SK-N-SH treated with all-trans-retinoic acid at 6 μM for 48 hours (cell line): Measurements from ENCODE around the gene ALKBH5.

ENCODE experiments used
- ATAC-seq: fragments of 200-7000 bp; cut with Tn5 transposase; 3 replicates; pipeline ENCODE4 v1.9.1; 2020; ENCODE audit warnings: mild to moderate bottlenecking, moderate library complexity
- ARNTL ChIP-seq: fragments of 450-650 bp; formaldehyde crosslinking; IDR thresholded peaks from 2 replicates; pipeline ENCODE4 v1.5.0; 2020; ENCODE audit warnings: low read depth, mild to moderate bottlenecking, moderate library complexity, borderline replicate concordance
- BACH2 ChIP-seq: fragments of 250-450 bp; sonication (Bioruptor Pico); IDR thresholded peaks from 2 replicates; pipeline ENCODE4 v1.9.0; 2021; ENCODE audit warnings: mild to moderate bottlenecking, borderline replicate concordance
- CREB5 ChIP-seq: fragments of 250-450 bp; sonication (Bioruptor Pico); IDR thresholded peaks from 2 replicates; pipeline ENCODE4 v1.5.1; 2020; ENCODE audit warnings: low read depth, mild to moderate bottlenecking, moderate library complexity
- CSDC2 ChIP-seq: fragments of 250-450 bp; sonication (Bioruptor Pico); IDR thresholded peaks from 2 replicates; pipeline ENCODE4 v1.5.0; 2020; ENCODE audit warnings: mild to moderate bottlenecking, moderate library complexity
- CSRNP3 ChIP-seq: fragments of 250-450 bp; sonication (Bioruptor Pico); IDR thresholded peaks from 2 replicates; pipeline ENCODE4 v1.5.1; 2021; ENCODE audit warnings: mild to moderate bottlenecking, moderate library complexity
- ESRRG ChIP-seq: fragments of 250-450 bp; sonication (Bioruptor Pico); IDR thresholded peaks from 2 replicates; pipeline ENCODE4 v1.6.1; 2021; ENCODE audit warnings: mild to moderate bottlenecking
- GLIS3 ChIP-seq: fragments of 250-450 bp; sonication (Bioruptor Pico); IDR thresholded peaks from 2 replicates; pipeline ENCODE4 v1.5.0; 2020; ENCODE audit warnings: mild to moderate bottlenecking, moderate library complexity
- ISL1 ChIP-seq: fragments of 250-450 bp; sonication (Bioruptor Pico); IDR thresholded peaks from 2 replicates; pipeline ENCODE4 v2.1.2; 2022; ENCODE audit warnings: mild to moderate bottlenecking, moderate library complexity
- OSR1 ChIP-seq: fragments of 250-450 bp; sonication (Bioruptor Pico); IDR thresholded peaks from 2 replicates; pipeline ENCODE4 v1.8.0; 2022; ENCODE audit warnings: moderate library complexity, mild to moderate bottlenecking, inconsistent platforms
- PATZ1 ChIP-seq: fragments of 250-450 bp; sonication (Bioruptor Pico); IDR thresholded peaks from 2 replicates; pipeline ENCODE4 v1.8.0; 2020; ENCODE audit warnings: mild to moderate bottlenecking, moderate library complexity, borderline replicate concordance
- POU6F1 ChIP-seq: fragments of 250-450 bp; sonication (Bioruptor Pico); IDR thresholded peaks from 2 replicates; pipeline ENCODE4 v1.8.0; 2021; ENCODE audit warnings: low read depth, mild to moderate bottlenecking, moderate library complexity, borderline replicate concordance
- PPARA ChIP-seq: fragments of 250-450 bp; sonication (Bioruptor Pico); IDR thresholded peaks from 2 replicates; pipeline ENCODE4 v1.5.0; 2020; ENCODE audit warnings: mild to moderate bottlenecking, borderline replicate concordance
- RARB ChIP-seq: fragments of 250-450 bp; sonication (Bioruptor Pico); IDR thresholded peaks from 2 replicates; pipeline ENCODE4 v1.8.0; 2021; ENCODE audit warnings: mild to moderate bottlenecking, moderate library complexity
- SNAI2 ChIP-seq: fragments of 250-450 bp; sonication (Bioruptor Pico); IDR thresholded peaks from 2 replicates; pipeline ENCODE4 v1.5.0; 2020; ENCODE audit warnings: mild to moderate bottlenecking, moderate library complexity
- TCF4 ChIP-seq: fragments of 250-450 bp; sonication (Bioruptor Pico); IDR thresholded peaks from 2 replicates; pipeline ENCODE4 v1.8.0; 2021; ENCODE audit warnings: mild to moderate bottlenecking, moderate library complexity, borderline replicate concordance
- TOX ChIP-seq: fragments of 250-450 bp; sonication (Bioruptor Pico); IDR thresholded peaks from 2 replicates; pipeline ENCODE4 v1.8.0; 2021; ENCODE audit warnings: mild to moderate bottlenecking, moderate library complexity, borderline replicate concordance
- TSHZ2 ChIP-seq: fragments of 250-450 bp; sonication (Bioruptor Pico); IDR thresholded peaks from 2 replicates; pipeline ENCODE4 v1.5.0; 2020; ENCODE audit warnings: mild to moderate bottlenecking, moderate library complexity
- ZC3H10 ChIP-seq: fragments of 250-450 bp; sonication (Bioruptor Pico); IDR thresholded peaks from 2 replicates; pipeline ENCODE4 v1.5.1; 2021; ENCODE audit warnings: mild to moderate bottlenecking, moderate library complexity
- ZFP3 ChIP-seq: fragments of 250-450 bp; sonication (Bioruptor Pico); IDR thresholded peaks from 2 replicates; pipeline ENCODE4 v1.5.0; 2020; ENCODE audit warnings: mild to moderate bottlenecking, moderate library complexity
- ZFP30 ChIP-seq: fragments of 450-650 bp; formaldehyde crosslinking; IDR thresholded peaks from 2 replicates; pipeline ENCODE4 v1.5.0; 2022; ENCODE audit warnings: mild to moderate bottlenecking, moderate library complexity
- ZNF565 ChIP-seq: fragments of 450-650 bp; formaldehyde crosslinking; conservative IDR thresholded peaks from 2 replicates; pipeline ENCODE4 v1.5.0; 2020; ENCODE audit warnings: low read depth, mild to moderate bottlenecking, moderate library complexity
- ZNF70 ChIP-seq: fragments of 450-650 bp; formaldehyde crosslinking; IDR thresholded peaks from 2 replicates; pipeline ENCODE4 v1.5.0; 2020; ENCODE audit warnings: mild to moderate bottlenecking, moderate library complexity

The ALKBH5 gene

GRCh38 chr17:18225642-18226283 lies 42.1 kb downstream of the ALKBH5 start:
- ATAC-seq: peak; percentile 23
- TF ChIP-seq ZFP30 (CRISPR knock-in tag): no peak

GRCh38 chr17:18226284-18226945 lies 42.8 kb downstream of the ALKBH5 start:
- ATAC-seq: peak; percentile 10
- TF ChIP-seq ESRRG (CRISPR knock-in tag): no peak
- no peak for TF ChIP-seq POU6F1 (CRISPR knock-in tag)
- no peak for TF ChIP-seq PATZ1 (CRISPR knock-in tag)
- no peak for TF ChIP-seq ISL1 (CRISPR knock-in tag)
- TF ChIP-seq OSR1: no peak
- no peak for TF ChIP-seq TCF4
- TF ChIP-seq ZFP3 (CRISPR knock-in tag): no peak
- no peak for TF ChIP-seq PPARA (CRISPR knock-in tag)
- no peak for TF ChIP-seq TSHZ2 (CRISPR knock-in tag)
- no peak for TF ChIP-seq CSDC2 (CRISPR knock-in tag)
- no peak for TF ChIP-seq CREB5
- TF ChIP-seq BACH2 (CRISPR knock-in tag): no peak
- TF ChIP-seq RARB (CRISPR knock-in tag): no peak
- no peak for TF ChIP-seq SNAI2 (CRISPR knock-in tag)
- TF ChIP-seq ZC3H10 (CRISPR knock-in tag): no peak
- no peak for TF ChIP-seq ZNF565 (CRISPR knock-in tag)
- TF ChIP-seq, all 23 proteins: peak for 0

- ATAC-seq: no peak
- TF ChIP-seq TOX (CRISPR knock-in tag) (no peak), ZC3H10 (CRISPR knock-in tag) (no peak), TSHZ2 (CRISPR knock-in tag) (no peak), POU6F1 (CRISPR knock-in tag) (no peak), CSRNP3 (CRISPR knock-in tag) (no peak), CSDC2 (CRISPR knock-in tag) (no peak), ARNTL (CRISPR knock-in tag) (no peak), SNAI2 (CRISPR knock-in tag) (no peak), BACH2 (CRISPR knock-in tag) (no peak), GLIS3 (CRISPR knock-in tag) (no peak), ZFP3 (CRISPR knock-in tag) (no peak), ZNF70 (CRISPR knock-in tag) (no peak), RARB (CRISPR knock-in tag) (no peak), ZNF565 (CRISPR knock-in tag) (no peak), OSR1 (no peak), ZFP30 (CRISPR knock-in tag) (no peak), TCF4 (no peak)
Measured at GRCh38 chr17:18227635-18228034, 44.0 kb downstream of the ALKBH5 start.
